HG03060 (cell line): ENCODE measurements around the gene GSDMA.

ENCODE experiments used
- ATAC-seq: cut with Tn5 transposase; IDR thresholded peaks from one replicate; pipeline ENCODE4 v1.9.1; 2021; ENCODE audit warnings: low read depth, moderate number of reproducible peaks; ENCODE audit not compliant: unreplicated experiment

GSDMA gene

DNA sequence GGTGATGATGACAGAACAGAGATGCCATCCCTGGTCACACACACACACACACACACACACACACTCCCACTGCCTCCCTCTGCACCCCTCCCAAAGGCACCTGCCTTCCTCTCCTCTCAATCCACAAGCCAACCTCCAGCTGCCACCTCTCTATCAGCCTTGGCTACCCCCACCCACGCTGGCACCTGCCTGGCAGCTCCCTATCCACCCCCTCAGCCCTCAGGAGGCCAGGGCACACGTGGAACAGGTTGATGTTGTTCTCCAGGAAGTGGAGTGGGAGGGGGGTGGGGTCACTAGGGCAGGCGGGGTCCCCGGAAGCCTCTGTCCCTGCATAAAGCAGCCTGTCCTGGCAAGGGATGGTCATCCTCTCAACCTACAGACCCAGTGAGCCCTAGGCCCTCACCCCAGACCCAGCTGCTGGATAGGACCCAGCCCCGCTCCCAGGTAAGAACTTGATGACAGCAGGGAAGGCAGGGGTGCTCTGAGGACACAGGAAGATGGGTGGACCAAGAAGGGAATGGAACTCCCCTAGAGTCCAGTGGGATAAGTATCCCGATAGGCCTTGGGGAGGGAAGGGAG lies at the start of gene GSDMA:
Gene GSDMA (plus strand): TSS at position 363 of the 579 bp plus-strand sequence. CDS start 2,684 bp downstream, outside the sequence.
- no peak for ATAC-seq

DNA sequence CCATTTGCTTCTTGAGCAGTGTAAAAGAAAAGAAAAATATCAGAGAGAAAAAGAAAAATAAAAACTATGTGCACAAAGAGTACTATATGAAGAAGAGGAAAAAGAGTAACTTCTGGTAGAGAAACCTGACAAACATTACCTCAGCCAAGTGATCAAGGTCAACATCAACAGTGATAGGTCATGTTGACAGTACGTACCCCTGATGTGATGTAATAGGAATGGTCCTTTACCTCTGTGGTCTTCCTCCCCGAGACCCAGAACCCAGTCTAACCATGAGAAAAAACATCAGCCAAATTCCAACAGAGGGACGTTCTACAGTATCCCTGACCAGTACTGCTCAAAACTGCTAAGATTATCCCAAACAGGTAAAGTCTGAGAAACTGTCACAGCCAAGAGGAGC lies 48.8 kb upstream of the GSDMA start:
- no peak for ATAC-seq

- ATAC-seq, result no peak
These were observed 47.2 kb upstream of the GSDMA start for GRCh38 chr17:39915559-39915958.

GRCh38 chr17:39916918-39917317 lies 45.9 kb upstream of the GSDMA start:
- ATAC-seq, result no peak

- no peak for ATAC-seq
These were observed 43.6 kb upstream of the GSDMA start for GRCh38 chr17:39919087-39919683.

GRCh38 chr17:39920218-39921210 lies 42.3 kb upstream of the GSDMA start:
- no peak for ATAC-seq

GRCh38 chr17:39921323-39921722 lies 41.5 kb upstream of the GSDMA start:
- ATAC-seq, result no peak

- no peak for ATAC-seq
These were observed 40.8 kb upstream of the GSDMA start for GRCh38 chr17:39922006-39922405.

DNA sequence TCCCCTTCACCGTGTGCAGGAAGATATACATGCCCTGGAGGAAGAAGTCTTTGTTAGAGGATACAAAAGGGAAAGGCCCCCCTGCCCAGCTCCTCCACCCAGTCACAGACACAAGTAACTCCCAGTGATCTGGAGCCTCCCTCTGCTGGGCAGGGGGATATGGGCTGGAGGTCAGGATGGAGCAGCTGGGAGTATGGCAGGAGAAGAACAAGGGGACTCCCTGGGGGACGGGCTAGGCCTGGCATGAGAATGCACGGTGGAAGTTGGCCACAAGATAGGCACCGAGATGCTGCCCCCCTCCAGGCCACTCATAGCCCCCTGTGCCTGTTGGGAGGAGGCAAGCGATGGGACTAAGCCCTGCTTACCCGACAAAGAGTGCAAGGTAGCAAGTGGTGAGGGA lies 39.6 kb upstream of the GSDMA start:
- no peak for ATAC-seq

DNA sequence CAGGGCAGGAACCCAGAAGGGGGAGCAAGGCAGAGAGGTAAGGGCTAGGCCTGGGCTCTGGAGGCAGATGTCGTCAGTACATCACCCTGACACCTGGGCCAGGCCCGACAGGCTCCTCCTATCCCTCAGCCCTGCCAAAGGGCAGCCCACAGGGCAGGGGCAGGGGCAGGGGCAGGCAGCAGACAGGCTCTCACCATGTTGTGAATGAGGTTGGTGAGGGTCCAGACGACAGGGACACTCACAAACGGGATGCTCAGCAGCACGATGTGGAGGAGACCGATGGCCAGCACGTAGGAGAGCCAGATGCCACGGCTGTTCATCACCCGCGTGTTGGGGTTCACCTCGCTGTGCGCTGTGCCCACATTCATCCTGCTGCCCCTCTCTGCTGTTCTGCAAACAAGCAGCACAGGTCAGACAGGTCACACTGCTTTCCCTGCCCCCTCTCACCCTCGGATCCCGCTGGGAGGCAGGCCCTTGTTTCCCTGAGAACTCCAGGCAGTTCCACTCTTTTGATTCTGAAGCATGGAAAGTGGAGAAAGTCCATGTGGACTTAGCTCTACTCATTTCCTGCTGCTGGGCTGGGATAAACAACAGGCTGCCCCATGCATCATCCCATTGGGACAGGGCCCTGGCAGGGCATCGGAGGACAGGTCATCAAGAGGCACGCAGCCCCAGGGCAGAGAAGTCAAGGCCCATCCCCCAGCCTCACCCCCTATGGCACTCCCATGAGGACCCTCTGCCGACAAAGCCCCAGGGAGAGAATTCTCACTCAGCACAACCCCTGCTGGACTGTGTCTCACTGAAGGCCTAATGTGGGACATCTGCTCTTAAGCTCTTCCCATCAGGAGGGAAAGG lies 38.7 kb upstream of the GSDMA start:
- no peak for ATAC-seq

- no peak for ATAC-seq
These were observed 38.1 kb upstream of the GSDMA start for GRCh38 chr17:39924691-39925055.

- ATAC-seq, result no peak
These were observed 37.3 kb upstream of the GSDMA start for GRCh38 chr17:39925282-39926134.

DNA sequence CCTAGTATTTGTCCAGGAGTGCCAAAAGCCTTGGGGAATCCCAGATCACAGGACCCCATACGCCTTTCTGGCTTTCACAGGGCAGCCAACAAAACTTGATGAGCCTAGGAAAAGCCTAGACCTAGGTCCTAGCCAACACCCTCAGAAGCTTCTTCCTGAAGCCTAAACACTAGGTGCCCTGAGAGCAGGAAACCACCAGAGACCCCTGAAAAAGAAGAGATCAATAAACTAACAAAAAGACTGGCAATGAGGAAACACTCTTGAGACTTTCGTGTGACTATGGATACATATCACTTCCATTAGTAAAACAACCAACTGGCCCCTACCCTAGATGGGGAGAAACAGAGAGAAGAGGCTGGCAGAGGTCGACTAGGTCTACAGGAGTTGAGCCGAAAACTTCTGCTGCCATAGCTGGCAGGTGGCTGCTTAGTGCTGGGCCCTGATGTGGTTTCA lies 36.6 kb upstream of the GSDMA start:
- ATAC-seq, result no peak

GRCh38 chr17:39926588-39927100 lies 36.2 kb upstream of the GSDMA start:
- ATAC-seq, result no peak

GRCh38 chr17:39927101-39927928 lies 35.5 kb upstream of the GSDMA start, which contains the start of the genes LRRC3C and ORMDL3:
Gene LRRC3C (plus strand): TSS chr17:39927732. CDS start chr17:39941524, 13,792 bp downstream.
Gene ORMDL3 (minus strand): TSS chr17:39927601. CDS start chr17:39924203, 3,398 bp downstream.
- peak; percentile 41 for ATAC-seq

GRCh38 chr17:39927929-39928857 lies 34.6 kb upstream of the GSDMA start:
- ATAC-seq, result no peak
